Subcutaneous adipose tissue (tissue), 4 donors: ENCODE measurements around the gene RBMS3. TPM values are rescaled to one million over a fixed set of nuclear protein-coding genes. Genes with fewer than 3 reads are reported as not detected.

Experiments
- CTCF ChIP-seq: fragments of 450-650 bp; IDR thresholded peaks from one replicate; pipeline ENCODE4 v1.5.1; 2016; ENCODE audit warnings: low read depth, mild to moderate bottlenecking, control low read depth, antibody characterized with exemption, moderate library complexity
- total RNA-seq, 4 donors: library from RNA; depleted of rRNA; stranded (reverse); fragments of >200 nt; gene quantifications; one replicate each; pipeline ENCODE4 v1.1.0, GENCODE V29; 2016

The RBMS3 gene
- total RNA-seq, 4 donors from 2014 or later, result 98.6 to 171 (median 117) TPM

DNA sequence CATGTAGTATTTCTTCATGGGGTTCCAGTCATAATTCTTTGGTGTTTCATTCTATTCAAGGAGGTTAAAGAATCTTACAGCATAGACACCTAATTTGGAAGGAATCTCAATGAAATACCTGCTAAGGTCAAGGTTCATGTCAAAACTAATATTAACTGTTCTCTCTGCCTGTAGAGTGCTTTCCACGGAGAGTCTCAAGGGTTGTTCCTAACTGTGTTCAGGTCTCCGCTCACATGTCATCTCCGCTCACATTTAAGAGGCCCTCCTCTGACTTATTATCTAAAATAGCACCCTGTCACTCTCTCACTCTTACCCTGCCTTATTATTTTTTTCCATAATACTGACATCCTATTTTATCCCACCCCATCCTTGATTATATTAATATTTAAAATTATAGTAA, 239.9 kb downstream of the RBMS3 start:
- no peak for TF ChIP-seq CTCF

DNA sequence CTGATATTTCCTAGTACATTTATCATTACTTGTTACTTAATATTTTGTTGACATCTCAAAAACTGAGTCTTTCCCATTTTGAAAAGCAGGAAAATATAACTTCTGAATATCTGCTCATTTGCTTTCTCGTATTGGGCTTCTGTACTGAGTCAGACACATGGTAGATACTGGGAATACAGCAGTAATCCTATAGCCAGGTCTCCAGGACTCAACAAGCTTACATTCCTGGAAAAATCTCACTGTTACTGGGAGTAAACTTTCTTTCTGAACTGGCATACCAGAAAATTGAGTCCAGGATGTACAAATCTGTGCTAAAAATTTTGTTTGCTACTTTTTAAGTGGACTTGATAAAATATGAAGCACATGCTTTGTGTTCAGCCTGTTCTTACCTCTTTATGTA, 240.4 kb downstream of the RBMS3 start:
- no peak for TF ChIP-seq CTCF

DNA sequence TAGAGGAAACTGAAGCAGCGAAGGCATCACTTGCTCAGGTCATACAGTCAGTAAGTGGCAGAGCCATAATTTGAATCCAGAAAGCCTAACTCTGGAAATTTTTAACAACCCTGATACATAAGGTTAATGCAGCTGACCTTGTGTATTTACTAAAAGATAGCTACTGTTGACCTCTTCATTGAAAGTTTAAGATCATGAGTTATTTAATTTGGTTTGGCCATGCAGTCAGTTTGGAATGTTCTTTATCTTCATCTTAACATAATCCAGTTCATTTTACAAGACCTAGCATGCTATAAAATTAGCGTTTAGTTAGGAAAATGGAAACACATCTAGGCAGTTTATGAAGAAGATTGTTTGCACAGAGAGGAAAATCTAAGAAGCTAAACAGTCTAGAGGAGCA, 240.9 kb downstream of the RBMS3 start:
- TF ChIP-seq CTCF, result no peak

DNA sequence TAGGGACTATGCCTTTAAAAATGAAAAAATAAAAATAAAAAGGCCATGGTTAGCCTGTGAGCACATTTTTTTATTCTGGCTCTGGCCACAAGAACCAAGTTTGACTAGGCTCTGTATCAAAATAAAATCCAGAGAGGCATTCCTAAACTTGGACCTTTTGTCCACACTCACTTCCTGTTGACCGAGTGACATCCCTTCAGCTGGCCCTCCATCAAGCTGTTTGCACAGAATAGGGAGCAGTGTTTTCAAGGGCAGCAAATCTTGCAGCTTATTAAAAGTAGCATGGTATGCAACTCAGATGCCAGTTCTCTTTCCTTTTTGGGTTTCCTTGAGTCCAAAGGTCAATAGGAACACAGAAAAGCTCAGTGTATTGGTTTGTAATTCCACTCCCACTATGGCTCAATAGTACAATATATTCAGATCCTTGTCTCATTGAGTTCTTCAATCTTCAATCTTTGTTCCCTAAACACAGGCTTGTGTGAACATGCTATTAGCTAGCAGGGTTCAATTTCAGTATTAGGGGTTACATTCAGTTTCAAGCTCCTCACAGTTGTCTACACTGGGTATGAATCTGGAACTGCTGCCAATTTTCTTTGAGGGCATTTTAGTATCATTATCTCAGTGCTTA, 244.5 kb downstream of the RBMS3 start:
- no peak for TF ChIP-seq CTCF

GRCh38 chr3:29527246-29527645, 246.4 kb downstream of the RBMS3 start:
- TF ChIP-seq CTCF, result no peak

DNA sequence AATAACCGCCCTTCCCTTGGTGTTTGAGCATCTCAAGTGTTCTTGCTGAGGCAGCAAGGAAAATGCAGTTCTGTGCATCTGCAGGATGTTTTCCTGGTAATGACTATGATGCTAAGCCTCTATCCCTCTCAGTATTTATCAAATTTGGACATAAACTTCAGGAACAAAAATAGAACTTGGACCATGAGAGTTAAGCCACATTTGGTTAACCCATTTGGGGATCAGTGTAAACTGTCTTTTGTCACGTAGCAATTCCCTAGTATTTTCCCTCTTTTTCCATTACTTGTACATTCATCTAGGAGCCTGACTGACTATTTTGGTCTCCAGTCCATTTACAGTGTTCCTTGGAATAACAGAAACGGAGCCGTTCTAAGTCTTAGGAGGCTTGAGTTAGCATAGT, 250.8 kb downstream of the RBMS3 start:
- no peak for TF ChIP-seq CTCF

- no peak for TF ChIP-seq CTCF
These were observed 251.6 kb downstream of the RBMS3 start for GRCh38 chr3:29532473-29532872.

- TF ChIP-seq CTCF, result no peak
These were observed 253.1 kb downstream of the RBMS3 start for GRCh38 chr3:29534006-29534405.
